ENCODE results near the gene BRSK1. TPM values are rescaled to one million over a fixed set of nuclear protein-coding genes. Genes with fewer than 3 reads are reported as not detected.
A peak's percentile ranks its signal among the peaks of the same experiment; 100 is the strongest.

Gene BRSK1
- total RNA-seq, 3 donors from 2014 or later = 4.0 to 6.5 (median 5.0) TPM

GRCh38 chr19:55339889-55340783 lies 56.3 kb downstream of the BRSK1 start:
- ATAC-seq (no peak), DNase-seq (no peak)
- peak overlapping the region; percentile 89 for H3K4me3 Mint-ChIP-seq
- no peaks in the 10 kb centered on the region for H3K9me3 Mint-ChIP-seq
- H3K4me1 Mint-ChIP-seq (ENCODE audit: low read depth) = peaks cover 22% of the 10 kb centered on the region
- peaks cover 3% of the 10 kb centered on the region for H3K36me3 Mint-ChIP-seq (ENCODE audit: insufficient read depth)
- peaks cover under 1% of the 10 kb centered on the region for H3K27me3 Mint-ChIP-seq (ENCODE audit: low read depth)

- Mint-ChIP-seq H3K36me3 (ENCODE audit: insufficient read depth) (peaks cover 6% of the 10 kb centered on the region), H3K4me3 (peak overlapping the region; percentile 80), H3K27me3 (ENCODE audit: low read depth) (no peaks in the 10 kb centered on the region), H3K9me3 (no peaks in the 10 kb centered on the region), H3K4me1 (ENCODE audit: low read depth) (peaks cover 22% of the 10 kb centered on the region)
- ATAC-seq = no peak
- no peak for DNase-seq
Measured at GRCh38 chr19:55340784-55341147, 57.0 kb downstream of the BRSK1 start.

- peaks cover 6% of the 10 kb centered on the region for H3K36me3 Mint-ChIP-seq (ENCODE audit: insufficient read depth)
- H3K9me3 Mint-ChIP-seq = no peaks in the 10 kb centered on the region
- H3K4me3 Mint-ChIP-seq = peak overlapping the region; percentile 80
- ATAC-seq (no peak), DNase-seq (peak; percentile 29)
- peaks cover 22% of the 10 kb centered on the region for H3K4me1 Mint-ChIP-seq (ENCODE audit: low read depth)
- no peaks in the 10 kb centered on the region for H3K27me3 Mint-ChIP-seq (ENCODE audit: low read depth)
Measured at GRCh38 chr19:55341171-55341588, 57.4 kb downstream of the BRSK1 start.

- ATAC-seq (no peak), DNase-seq (no peak)
- H3K9me3 Mint-ChIP-seq = no peaks in the 10 kb centered on the region
- peaks cover 6% of the 10 kb centered on the region for H3K36me3 Mint-ChIP-seq (ENCODE audit: insufficient read depth)
- H3K4me3 Mint-ChIP-seq = peak overlapping the region; percentile 38
- H3K4me1 Mint-ChIP-seq (ENCODE audit: low read depth) = peaks cover 22% of the 10 kb centered on the region
- no peaks in the 10 kb centered on the region for H3K27me3 Mint-ChIP-seq (ENCODE audit: low read depth)
Measured at GRCh38 chr19:55341595-55342531, 58.1 kb downstream of the BRSK1 start.

GRCh38 chr19:55344444-55344843 lies 60.6 kb downstream of the BRSK1 start:
- DNase-seq (no peak), ATAC-seq (no peak)
- H3K27me3 Mint-ChIP-seq (ENCODE audit: low read depth) = no peaks in the 10 kb centered on the region
- no peaks in the 10 kb centered on the region for H3K9me3 Mint-ChIP-seq
- no peak overlapping the region for H3K4me3 Mint-ChIP-seq
- H3K36me3 Mint-ChIP-seq (ENCODE audit: insufficient read depth) = peaks cover 6% of the 10 kb centered on the region
- peaks cover 15% of the 10 kb centered on the region for H3K4me1 Mint-ChIP-seq (ENCODE audit: low read depth)

GRCh38 chr19:55345101-55345817 lies 61.5 kb downstream of the BRSK1 start:
- ATAC-seq (no peak), DNase-seq (no peak)
- peaks cover under 1% of the 10 kb centered on the region for H3K27me3 Mint-ChIP-seq (ENCODE audit: low read depth)
- H3K4me3 Mint-ChIP-seq = no peak overlapping the region
- H3K36me3 Mint-ChIP-seq (ENCODE audit: insufficient read depth) = peaks cover 6% of the 10 kb centered on the region
- H3K4me1 Mint-ChIP-seq (ENCODE audit: low read depth) = peaks cover 12% of the 10 kb centered on the region
- no peaks in the 10 kb centered on the region for H3K9me3 Mint-ChIP-seq

GRCh38 chr19:55345818-55346724 lies 62.3 kb downstream of the BRSK1 start:
- no peak for ATAC-seq
- Mint-ChIP-seq H3K36me3 (ENCODE audit: insufficient read depth) (peaks cover 6% of the 10 kb centered on the region), H3K9me3 (no peaks in the 10 kb centered on the region), H3K27me3 (ENCODE audit: low read depth) (peaks cover 8% of the 10 kb centered on the region), H3K4me1 (ENCODE audit: low read depth) (peaks cover 4% of the 10 kb centered on the region), H3K4me3 (no peak overlapping the region)
- DNase-seq = no peak

GRCh38 chr19:55346725-55347441 lies 63.1 kb downstream of the BRSK1 start:
- Mint-ChIP-seq H3K9me3 (no peaks in the 10 kb centered on the region), H3K4me3 (no peak overlapping the region), H3K27me3 (ENCODE audit: low read depth) (peaks cover 16% of the 10 kb centered on the region), H3K4me1 (ENCODE audit: low read depth) (peaks cover 3% of the 10 kb centered on the region), H3K36me3 (ENCODE audit: insufficient read depth) (peaks cover 6% of the 10 kb centered on the region)
- no peak for DNase-seq
- ATAC-seq = no peak

- Mint-ChIP-seq H3K36me3 (ENCODE audit: insufficient read depth) (peaks cover 6% of the 10 kb centered on the region), H3K4me3 (no peak overlapping the region), H3K9me3 (no peaks in the 10 kb centered on the region), H3K27me3 (ENCODE audit: low read depth) (peaks cover 23% of the 10 kb centered on the region), H3K4me1 (ENCODE audit: low read depth) (peaks cover 4% of the 10 kb centered on the region)
- no peak for DNase-seq
- ATAC-seq = no peak
Measured at GRCh38 chr19:55347442-55348009, 63.7 kb downstream of the BRSK1 start.

GRCh38 chr19:55348317-55349034 lies 64.7 kb downstream of the BRSK1 start:
- no peak for DNase-seq
- H3K9me3 Mint-ChIP-seq = no peaks in the 10 kb centered on the region
- H3K4me1 Mint-ChIP-seq (ENCODE audit: low read depth) = peaks cover 14% of the 10 kb centered on the region
- H3K4me3 Mint-ChIP-seq = no peak overlapping the region
- H3K27me3 Mint-ChIP-seq (ENCODE audit: low read depth) = peaks cover 32% of the 10 kb centered on the region
- ATAC-seq = no peak
- peaks cover 6% of the 10 kb centered on the region for H3K36me3 Mint-ChIP-seq (ENCODE audit: insufficient read depth)

- Mint-ChIP-seq H3K9me3 (no peaks in the 10 kb centered on the region), H3K27me3 (ENCODE audit: low read depth) (peaks cover 38% of the 10 kb centered on the region), H3K4me3 (no peak overlapping the region), H3K4me1 (ENCODE audit: low read depth) (peaks cover 19% of the 10 kb centered on the region), H3K36me3 (ENCODE audit: insufficient read depth) (no peaks in the 10 kb centered on the region)
- DNase-seq (no peak), ATAC-seq (no peak)
Measured at GRCh38 chr19:55350620-55351315, 67.0 kb downstream of the BRSK1 start.

GRCh38 chr19:55352040-55352439 lies 68.2 kb downstream of the BRSK1 start:
- no peak overlapping the region for H3K4me3 Mint-ChIP-seq
- DNase-seq = no peak
- peaks cover 19% of the 10 kb centered on the region for H3K4me1 Mint-ChIP-seq (ENCODE audit: low read depth)
- no peaks in the 10 kb centered on the region for H3K9me3 Mint-ChIP-seq
- H3K36me3 Mint-ChIP-seq (ENCODE audit: insufficient read depth) = no peaks in the 10 kb centered on the region
- peaks cover 44% of the 10 kb centered on the region for H3K27me3 Mint-ChIP-seq (ENCODE audit: low read depth)
- no peak for ATAC-seq

All from activated T-cell treated with anti-CD3 and anti-CD28 coated beads, Interleukin-2, amount 50 U/mL, for 4 hours (primary cell).